ENCODE data around the gene RHCE. TPM values are rescaled to one million over a fixed set of nuclear protein-coding genes. Genes with fewer than 3 reads are reported as not detected.
A peak's percentile ranks its signal among the peaks of the same experiment; 100 is the strongest.

Gene RHCE
- total RNA-seq, 1 donor from 2014 or later, result not detected

DNA sequence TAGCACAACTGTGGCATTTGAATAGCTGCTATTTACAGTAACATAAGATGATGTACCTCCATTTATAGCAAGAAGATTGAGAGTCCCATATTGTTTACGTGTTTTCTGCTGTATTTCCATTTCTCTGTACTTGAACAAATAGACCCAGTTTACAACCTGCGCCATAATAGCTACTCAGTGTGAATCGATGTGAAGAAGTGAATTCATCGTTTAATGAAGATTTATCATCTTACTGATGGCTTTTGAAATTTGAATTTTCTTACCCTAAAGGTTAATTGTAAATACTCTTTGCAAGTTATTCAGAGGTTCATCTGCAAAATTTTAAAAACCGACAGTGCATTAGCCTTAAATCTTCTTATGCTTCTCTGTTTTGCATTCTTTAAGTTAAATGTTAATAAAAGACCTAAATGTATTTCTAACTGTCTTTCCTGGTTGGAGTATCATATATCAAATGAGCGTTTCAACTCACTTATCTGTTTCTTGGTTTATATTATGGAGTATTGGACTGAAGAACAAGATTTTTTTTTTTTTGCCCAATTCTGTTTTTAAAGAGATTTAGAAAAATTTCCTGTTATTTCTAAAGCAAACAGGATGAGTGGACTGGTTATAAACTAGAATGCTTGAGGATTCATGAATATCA is 12.2 kb upstream of the RHCE start:
- H3K27ac Mint-ChIP-seq, result no peak overlapping the region
- peaks cover 61% of the 10 kb centered on the region for H3K4me1 Mint-ChIP-seq
- H3K9me3 Mint-ChIP-seq, result no peaks in the 10 kb centered on the region
- no peaks in the 10 kb centered on the region for H3K27me3 Mint-ChIP-seq
- TF ChIP-seq, protein P1, sequence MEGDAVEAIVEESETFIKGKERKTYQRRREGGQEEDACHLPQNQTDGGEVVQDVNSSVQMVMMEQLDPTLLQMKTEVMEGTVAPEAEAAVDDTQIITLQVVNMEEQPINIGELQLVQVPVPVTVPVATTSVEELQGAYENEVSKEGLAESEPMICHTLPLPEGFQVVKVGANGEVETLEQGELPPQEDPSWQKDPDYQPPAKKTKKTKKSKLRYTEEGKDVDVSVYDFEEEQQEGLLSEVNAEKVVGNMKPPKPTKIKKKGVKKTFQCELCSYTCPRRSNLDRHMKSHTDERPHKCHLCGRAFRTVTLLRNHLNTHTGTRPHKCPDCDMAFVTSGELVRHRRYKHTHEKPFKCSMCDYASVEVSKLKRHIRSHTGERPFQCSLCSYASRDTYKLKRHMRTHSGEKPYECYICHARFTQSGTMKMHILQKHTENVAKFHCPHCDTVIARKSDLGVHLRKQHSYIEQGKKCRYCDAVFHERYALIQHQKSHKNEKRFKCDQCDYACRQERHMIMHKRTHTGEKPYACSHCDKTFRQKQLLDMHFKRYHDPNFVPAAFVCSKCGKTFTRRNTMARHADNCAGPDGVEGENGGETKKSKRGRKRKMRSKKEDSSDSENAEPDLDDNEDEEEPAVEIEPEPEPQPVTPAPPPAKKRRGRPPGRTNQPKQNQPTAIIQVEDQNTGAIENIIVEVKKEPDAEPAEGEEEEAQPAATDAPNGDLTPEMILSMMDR (IDR thresholded peaks at IDR 0.05), result no peak
- intact Hi-C loops (cut with micrococcal nuclease), result loop anchor here (5.0 kb wide), 2 partner anchors 39 to 184 kb away; partner anchors contain the start of gene MAN1C1
- ATAC-seq (ENCODE audit: low read depth), result no peak
- ChIA-PET POLR2A (interaction anchor here (1.0 to 1.1 kb wide), 2 partner anchors 11 to 201 kb away, joined by 3 read pairs; partner anchors contain the start of gene SYF2), CTCF (no interaction called here)
- DNase-seq, result no peak
- H3K4me3 Mint-ChIP-seq, result peak overlapping the region; percentile 85
- peaks cover 8% of the 10 kb centered on the region for H3K36me3 Mint-ChIP-seq (ENCODE audit: low read depth)

DNA sequence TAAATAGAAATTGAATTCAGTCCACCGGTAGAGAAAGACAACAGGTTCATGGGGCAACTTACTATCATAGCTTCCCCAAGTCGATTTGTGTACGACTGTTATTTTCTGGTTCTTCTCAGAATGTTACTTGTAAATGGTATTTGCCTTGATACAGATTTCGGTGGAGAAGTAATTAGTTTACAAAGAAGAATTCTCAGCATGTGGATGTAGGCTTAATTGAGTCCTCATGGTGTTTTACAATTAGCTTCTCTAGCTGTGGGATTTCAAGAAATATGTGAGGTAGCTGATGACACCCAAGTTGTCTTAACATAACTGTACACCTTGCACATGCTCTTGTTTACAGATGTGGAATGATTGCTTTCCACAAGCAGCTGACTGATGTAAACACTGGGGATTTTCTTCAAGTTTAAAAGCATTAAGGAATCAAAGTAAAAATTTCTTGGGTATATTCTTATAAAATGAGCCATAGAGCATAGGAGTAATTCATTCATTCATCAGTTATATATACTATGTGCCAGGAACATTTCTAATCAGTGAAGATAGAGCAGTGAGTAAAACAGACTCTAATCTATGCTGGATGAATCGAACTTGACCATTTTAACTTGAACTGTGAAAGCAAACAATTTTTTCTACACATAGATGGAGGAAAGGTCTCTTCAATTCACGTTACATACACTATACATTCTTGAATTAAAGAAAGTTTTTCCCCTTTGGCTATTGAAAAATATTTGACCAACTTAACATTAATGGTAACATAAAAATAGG is 11.5 kb upstream of the RHCE start:
- Mint-ChIP-seq H3K36me3 (ENCODE audit: low read depth) (peaks cover 7% of the 10 kb centered on the region), H3K4me1 (peaks cover 61% of the 10 kb centered on the region), H3K27ac (peak overlapping the region; percentile 79), H3K4me3 (peak overlapping the region; percentile 85), H3K9me3 (no peaks in the 10 kb centered on the region), H3K27me3 (no peaks in the 10 kb centered on the region)
- ChIA-PET CTCF (interaction anchor here (0.7 to 2.5 kb wide), 2 partner anchors 56 to 388 kb away, joined by 3 to 10 read pairs; no protein-coding TSS in a partner anchor), POLR2A (interaction anchor here (0.6 to 2.5 kb wide), 7 partner anchors 9 to 487 kb away, joined by 3 to 5 read pairs (median 4); partner anchors contain the start of gene SYF2)
- intact Hi-C loops (cut with micrococcal nuclease), result loop anchor here (2.0 to 5.0 kb wide), 4 partner anchors 40 to 387 kb away; partner anchors contain the start of genes MAN1C1, MTFR1L and TMEM50A
- TF ChIP-seq, protein P1 (IDR thresholded peaks at IDR 0.05), result no peak
- DNase-seq, result no peak
- no peak for ATAC-seq (ENCODE audit: low read depth)

- peaks cover 54% of the 10 kb centered on the region for H3K4me1 Mint-ChIP-seq
- TF ChIP-seq, protein P1 (IDR thresholded peaks at IDR 0.05), result no peak
- intact Hi-C loops (cut with micrococcal nuclease), result loop anchor here (1.0 to 5.0 kb wide), 6 partner anchors 41 to 567 kb away; partner anchors contain the start of genes MAN1C1, MTFR1L, PAFAH2 and RSRP1
- ATAC-seq (ENCODE audit: low read depth) (peak; percentile 45), DNase-seq (peak; percentile 79)
- peak overlapping the region; percentile 79 for H3K27ac Mint-ChIP-seq
- ChIA-PET POLR2A (interaction anchor here (0.6 to 2.5 kb wide), 16 partner anchors 10 to 889 kb away, joined by 3 to 12 read pairs (median 4); partner anchors contain the start of genes AUNIP, MTFR1L, RSRP1 and SYF2), CTCF (interaction anchor here (0.6 to 2.5 kb wide), 3 partner anchors 46 to 389 kb away, joined by 3 to 10 read pairs (median 3); no protein-coding TSS in a partner anchor)
- H3K36me3 Mint-ChIP-seq (ENCODE audit: low read depth), result peaks cover 5% of the 10 kb centered on the region
- H3K4me3 Mint-ChIP-seq, result peak overlapping the region; percentile 97
- H3K27me3 Mint-ChIP-seq, result no peaks in the 10 kb centered on the region
- no peaks in the 10 kb centered on the region for H3K9me3 Mint-ChIP-seq
Observed at GRCh38 chr1:25430967-25431881, 10.6 kb upstream of the RHCE start.

DNA sequence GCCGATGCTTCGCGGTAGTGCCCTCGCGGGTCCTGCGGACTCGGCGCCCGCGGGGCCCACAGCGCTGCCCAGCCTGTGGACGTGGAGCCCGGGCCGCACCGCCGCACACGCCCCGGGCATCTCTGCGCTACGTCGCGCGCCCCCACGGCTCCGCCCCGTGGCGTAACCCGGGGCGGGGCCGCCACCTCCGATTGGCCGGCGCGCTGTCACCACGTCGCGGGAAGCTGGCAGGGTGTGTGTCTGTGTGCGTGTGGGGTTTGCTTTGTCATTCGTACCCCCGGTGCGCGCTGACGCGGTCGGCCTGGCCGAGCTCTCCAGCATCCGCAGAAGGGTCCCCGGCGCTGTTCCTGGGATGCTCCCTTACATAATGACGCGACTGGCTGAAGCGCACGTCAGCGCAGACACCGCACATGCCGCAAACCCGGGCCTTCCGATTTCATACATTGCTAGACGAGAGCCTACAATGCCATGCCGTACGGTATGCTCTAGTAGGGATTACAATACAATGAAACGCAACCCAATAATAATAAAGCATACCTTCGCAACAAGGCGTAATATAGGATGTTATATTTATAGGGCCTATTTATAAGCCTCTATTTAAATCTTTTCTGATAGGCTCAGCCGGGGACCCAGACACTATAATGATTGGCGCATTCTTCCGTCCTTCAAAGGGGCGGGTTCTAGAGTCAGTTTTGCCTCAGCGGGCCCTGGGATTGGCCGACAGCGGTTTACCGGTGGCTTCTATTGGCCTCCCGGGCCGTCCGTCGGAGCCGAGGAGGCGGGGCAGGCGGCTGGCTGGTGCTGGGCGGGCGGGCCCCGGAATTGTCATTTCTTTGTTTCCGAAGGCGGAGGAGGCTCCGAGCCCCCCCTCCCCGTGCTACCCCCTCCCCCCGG is 9.7 kb upstream of the RHCE start, which contains the start of gene MACO1:
Gene MACO1 (plus strand): TSS at position 825 of the 894 bp plus-strand sequence. CDS start 202 bp downstream, outside the sequence.
- ATAC-seq (ENCODE audit: low read depth), result peak; percentile 86
- Mint-ChIP-seq H3K9me3 (no peaks in the 10 kb centered on the region), H3K4me3 (peak within 1 kb of the TSS; percentile 97), H3K27me3 (no peaks in the 10 kb centered on the region), H3K4me1 (peaks cover 45% of the 10 kb centered on the region), H3K36me3 (ENCODE audit: low read depth) (peaks cover 4% of the 10 kb centered on the region), H3K27ac (peak within 1 kb of the TSS; percentile 99)
- ChIA-PET CTCF (interaction anchor here (0.6 to 2.5 kb wide), 2 partner anchors 47 to 58 kb away, joined by 3 to 10 read pairs; no protein-coding TSS in a partner anchor), POLR2A (interaction anchor here (0.6 to 2.5 kb wide), 14 partner anchors 11 to 890 kb away, joined by 3 to 12 read pairs (median 4); partner anchors contain the start of genes AUNIP, MTFR1L, RSRP1 and SYF2)
- DNase-seq, result peak; percentile 96
- TF ChIP-seq, protein P1 (IDR thresholded peaks at IDR 0.05), result no peak
- intact Hi-C loops (cut with micrococcal nuclease), result loop anchor here (1.0 to 5.0 kb wide), 6 partner anchors 42 to 568 kb away; partner anchors contain the start of genes MAN1C1, MTFR1L, PAFAH2 and RSRP1

Data from activated B cell treated with CpG ODN at 0.5 μM for 24 hours (primary cell).